HepG2 (cell line): ENCODE results near the gene CSKMT.

Experiments
- EP300 ChIP-seq, 3 experiments: sonication (generic) in 1 of 3; formaldehyde crosslinking in 1 of 3; IDR thresholded peaks; 2 replicates each; pipeline versions ENCODE4 v1.5.1 to v1.6.1; 2011 to 2020; ENCODE audit warnings: low read depth in 2 of 3, low read length in 2 of 3, borderline replicate concordance in 1 of 3, improper control_type of control experiment in 1 of 3, mild to moderate bottlenecking in 1 of 3, missing genetic modification reagents in 1 of 3, moderate library complexity in 1 of 3
- EZH2 ChIP-seq: conservative IDR thresholded peaks from 2 replicates; pipeline ENCODE4 v1.6.1; 2012; ENCODE audit warnings: mild to moderate bottlenecking, low read depth, low read length, moderate library complexity
- MAFK ChIP-seq, 2 experiments: IDR thresholded peaks in 1 of 2; conservative IDR thresholded peaks in 1 of 2; 2 replicates each; pipeline ENCODE4 v1.6.1; 2011; ENCODE audit warnings: improper control_type of control experiment in 2 of 2, low read length in 2 of 2
- NR1H2 ChIP-seq: sonication (generic); formaldehyde crosslinking; IDR thresholded peaks from 2 replicates; pipeline ENCODE4 v1.8.1; 2022; ENCODE audit warnings: low read depth, missing genetic modification reagents, borderline replicate concordance
- PBX3 ChIP-seq: sonication (generic); formaldehyde crosslinking; IDR thresholded peaks from 2 replicates; pipeline ENCODE4 v1.8.1; 2023; ENCODE audit warnings: missing genetic modification reagents, inconsistent platforms, borderline replicate concordance
- PCBP2 ChIP-seq: fragments of 200-400 bp; formaldehyde crosslinking; optimal IDR thresholded peaks from 2 replicates; pipeline ENCODE3; 2018; ENCODE audit warnings: low read length, low read depth; ENCODE audit not compliant: poor library complexity, severe bottlenecking
- PHF8 ChIP-seq: sonication (generic); formaldehyde crosslinking; IDR thresholded peaks from 2 replicates; pipeline ENCODE4 v1.5.0; 2020; ENCODE audit warnings: missing genetic modification reagents
- TFAP4 ChIP-seq: sonication (generic); IDR thresholded peaks from 2 replicates; pipeline ENCODE4 v1.6.1; 2016; ENCODE audit warnings: low read depth, borderline replicate concordance
- ZC3H4 ChIP-seq: sonication (generic); formaldehyde crosslinking; IDR thresholded peaks from 2 replicates; pipeline ENCODE4 v1.4.0; 2020; ENCODE audit warnings: missing genetic modification reagents, borderline replicate concordance

DNA sequence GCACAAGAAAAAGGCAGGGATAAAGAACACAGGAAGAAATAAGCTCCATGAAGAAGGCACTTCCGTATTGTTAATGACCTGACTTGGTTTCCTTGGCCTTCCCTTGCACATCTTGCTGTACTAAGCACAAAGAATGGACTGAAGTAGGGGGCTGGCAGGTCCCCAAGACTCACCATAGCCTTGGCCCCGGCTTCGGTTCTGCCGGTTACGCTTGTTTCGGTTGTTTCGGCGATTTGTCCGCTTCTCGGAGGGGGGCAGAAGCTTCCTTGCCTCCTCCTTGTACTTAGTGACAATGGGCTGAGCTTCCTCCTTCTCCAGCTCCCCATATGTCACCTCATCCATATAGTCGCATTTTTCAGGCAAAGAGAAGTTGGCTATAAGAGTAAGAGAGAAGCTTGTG, 51.7 kb downstream of the CSKMT start:
- TF ChIP-seq PHF8 (CRISPR knock-in tag): no peak
- no peak for TF ChIP-seq ZC3H4 (CRISPR knock-in tag)
- no peak for TF ChIP-seq MAFK (conservative IDR thresholded peaks at IDR 0.05 in 1 of 2, IDR thresholded peaks at IDR 0.05 in 1 of 2; ENCODE audit: low read length in 2 of 2)
- no peak for TF ChIP-seq PCBP2
- no peak for TF ChIP-seq EZH2
- no peak for TF ChIP-seq PBX3 (CRISPR knock-in tag)
- TF ChIP-seq EP300 (IDR thresholded peaks at IDR 0.05; ENCODE audit: low read depth in 2 of 2, low read length in 2 of 2): no peak
- no peak for TF ChIP-seq EP300 (CRISPR knock-in tag; IDR thresholded peaks at IDR 0.05; ENCODE audit: borderline replicate concordance)
- no peak for TF ChIP-seq TFAP4
- TF ChIP-seq NR1H2: no peak
